Right ventricle myocardium inferior (tissue), 1 donor: ENCODE measurements around the gene HMBS. TPM values are rescaled to one million over a fixed set of nuclear protein-coding genes. Genes with fewer than 3 reads are reported as not detected.
"Not testable (repeated sequence)": the region's sequence is repeated elsewhere in the genome, so short reads cannot be mapped to it uniquely, and the experiment has no call there.

ENCODE experiments used
- ATAC-seq: fragments of 200-7000 bp; cut with Tn5 transposase; one replicate; pipeline ENCODE4 v1.9.1; 2020; ENCODE audit warnings: mild to moderate bottlenecking, moderate library complexity
- DNase-seq: peaks from one replicate; pipeline ENCODE4 v3.0.0; 2021; ENCODE audit errors: missing footprints
- intact Hi-C: fragments of 100-400 bp; cut with DNase I; formaldehyde crosslinking; loops from one replicate; pipeline ENCODE4 v1.11.0; 2022
- total RNA-seq: library from RNA; stranded (reverse); fragmentation: NEBNext Ultra II Directional; extraction: Animal tissue kit (Norgen Biotek cat#: 25700); gene quantifications from one replicate; pipeline ENCODE4 v1.2.1, GENCODE V29; 2021
- donor health status: DM: no; HTN: yes; CAD: no; lungs with severe emphysema.

Gene HMBS
- total RNA-seq, 1 donor from 2014 or later: 22.8 TPM

- no peak for ATAC-seq
- peak; percentile 53 for DNase-seq
- intact Hi-C loops: no loop called here
Measured at GRCh38 chr11:119112314-119113020, 27.8 kb downstream of the HMBS start.

- intact Hi-C loops: no loop called here
- DNase-seq (peak; percentile 39), ATAC-seq (no peak)
Measured at GRCh38 chr11:119113716-119114115, 29.0 kb downstream of the HMBS start.

GRCh38 chr11:119114351-119114750 is 29.7 kb downstream of the HMBS start:
- peak; percentile 37 for DNase-seq
- ATAC-seq: no peak
- intact Hi-C loops: no loop called here

- ATAC-seq (peak; percentile 55), DNase-seq (peak; percentile 87)
- intact Hi-C loops: no loop called here
Measured at GRCh38 chr11:119115484-119116234, 31.0 kb downstream of the HMBS start.

- intact Hi-C loops: no loop called here
- DNase-seq (no peak), ATAC-seq (no peak)
Measured at GRCh38 chr11:119116235-119116594, 31.5 kb downstream of the HMBS start.

- DNase-seq: peak; percentile 21
- ATAC-seq: no peak
- intact Hi-C loops: no loop called here
Measured at GRCh38 chr11:119116601-119117000, 31.9 kb downstream of the HMBS start.

GRCh38 chr11:119117004-119117706 is 32.5 kb downstream of the HMBS start:
- intact Hi-C loops: no loop called here
- DNase-seq: no peak
- ATAC-seq: no peak

GRCh38 chr11:119118227-119118626 is 33.5 kb downstream of the HMBS start:
- no peak for ATAC-seq
- intact Hi-C loops: no loop called here
- no peak for DNase-seq

GRCh38 chr11:119118946-119119345 is 34.3 kb downstream of the HMBS start:
- DNase-seq: no peak
- ATAC-seq: no peak
- intact Hi-C loops: no loop called here

- intact Hi-C loops: loop anchor here (2.0 kb wide), 1 partner anchor 14 kb away; the partner anchor contains the start of gene C2CD2L
- DNase-seq (peak; percentile 13), ATAC-seq (no peak)
Measured at GRCh38 chr11:119120639-119121007, 35.9 kb downstream of the HMBS start.

GRCh38 chr11:119121008-119121810 is 36.5 kb downstream of the HMBS start, which contains the start of gene HINFP:
HINFP (plus strand) TSS chr11:119121580; CDS start chr11:119126945, 5,365 bp downstream.
- peak; percentile 100 for DNase-seq
- ATAC-seq: peak; percentile 100
- intact Hi-C loops: loop anchor here (2.0 kb wide), 1 partner anchor 14 kb away; the partner anchor contains the start of gene C2CD2L

GRCh38 chr11:119121811-119122124 is 37.1 kb downstream of the HMBS start:
- intact Hi-C loops: loop anchor here (2.0 kb wide), 1 partner anchor 15 kb away; the partner anchor contains the start of gene C2CD2L
- no peak for DNase-seq
- no peak for ATAC-seq

GRCh38 chr11:119125821-119126220 is 41.1 kb downstream of the HMBS start:
- DNase-seq: no peak
- intact Hi-C loops: no loop called here
- no peak for ATAC-seq

- no peak for DNase-seq
- intact Hi-C loops: no loop called here
- ATAC-seq: no peak
Measured at GRCh38 chr11:119126675-119127268, 42.1 kb downstream of the HMBS start.

- ATAC-seq: no peak
- no peak for DNase-seq
- intact Hi-C loops: no loop called here
Measured at GRCh38 chr11:119130662-119131061, 46.0 kb downstream of the HMBS start.

GRCh38 chr11:119134389-119134978 is 49.8 kb downstream of the HMBS start:
- intact Hi-C loops: no loop called here
- ATAC-seq (no peak), DNase-seq (no peak)

GRCh38 chr11:119139276-119139675 is 54.6 kb downstream of the HMBS start:
- ATAC-seq, DNase-seq, intact Hi-C loops: not testable (repeated sequence)
